ENCODE results near the gene LASP1.
"Not testable (repeated sequence)": the region's sequence is repeated elsewhere in the genome, so short reads cannot be mapped to it uniquely, and the experiment has no call there.

- not testable (repeated sequence) for TF ChIP-seq CTCF (IDR thresholded peaks at IDR 0.05; ENCODE audit: extremely low read depth in 1 of 2, insufficient read depth in 1 of 2, low read depth in 1 of 2, low read length in 2 of 2); MYC (IDR thresholded peaks at IDR 0.05; ENCODE audit: low read depth, low read length); POLR2A (IDR thresholded peaks at IDR 0.05; ENCODE audit: low read depth, low read length); EZH2 (IDR thresholded peaks at IDR 0.05; ENCODE audit: borderline replicate concordance, low read depth, low read length, severe bottlenecking); POLR2AphosphoS5 (IDR thresholded peaks at IDR 0.05; ENCODE audit: insufficient read depth, low read depth, low read length)
Observed at GRCh38 chr17:38953800-38954199, 83.9 kb downstream of the LASP1 start.
